K562 (cell line): ENCODE measurements around the gene GLTP. TPM values are rescaled to one million over a fixed set of nuclear protein-coding genes. Genes with fewer than 3 reads are reported as not detected.

Experiments
- CXXC5 ChIP-seq: fragments of 250-450 bp; sonication (Bioruptor Pico); IDR thresholded peaks from 2 replicates; pipeline ENCODE4 v1.8.0; 2022; ENCODE audit warnings: inconsistent platforms, mild to moderate bottlenecking, moderate library complexity
- ESRRA ChIP-seq: fragments of 450-650 bp; IDR thresholded peaks from 2 replicates; pipeline ENCODE4 v1.6.1; 2014; ENCODE audit warnings: low read depth, mild to moderate bottlenecking, moderate library complexity, borderline replicate concordance
- GABPB1 ChIP-seq: sonication (generic); formaldehyde crosslinking; IDR thresholded peaks from 2 replicates; pipeline ENCODE4 v1.8.0; 2022; ENCODE audit warnings: mild to moderate bottlenecking, missing genetic modification reagents
- HDAC3 ChIP-seq: fragments of 450-650 bp; IDR thresholded peaks from 2 replicates; pipeline ENCODE4 v1.6.1; 2018; ENCODE audit warnings: borderline replicate concordance, mild to moderate bottlenecking, moderate library complexity; ENCODE audit not compliant: partially characterized antibody
- NCOA1 ChIP-seq: fragments of 450-650 bp; IDR thresholded peaks from 2 replicates; pipeline ENCODE4 v1.6.1; 2016; ENCODE audit warnings: low read depth
- POLR2AphosphoS2 ChIP-seq: IDR thresholded peaks from 2 replicates; pipeline ENCODE4 v1.6.1; 2012; ENCODE audit warnings: low read length, improper control_type of control experiment
- POU5F1 ChIP-seq: fragments of 150-350 bp; IDR thresholded peaks from 2 replicates; pipeline ENCODE4 v1.6.1; 2014; ENCODE audit warnings: borderline replicate concordance, low read length, low read depth, mild to moderate bottlenecking; ENCODE audit not compliant: partially characterized antibody
- RBBP5 ChIP-seq: fragments of 200-600 bp; sonication (generic); IDR thresholded peaks from 2 replicates; pipeline ENCODE4 v1.6.1; 2012; ENCODE audit warnings: borderline replicate concordance, mild to moderate bottlenecking, low read length, control low read depth, inconsistent platforms; ENCODE audit not compliant: insufficient read depth, poor library complexity, severe bottlenecking
- SOX6 ChIP-seq: fragments of 450-650 bp; IDR thresholded peaks from 2 replicates; pipeline ENCODE4 v1.6.1; 2014; ENCODE audit warnings: mild to moderate bottlenecking
- TCF3 ChIP-seq: sonication (generic); formaldehyde crosslinking; IDR thresholded peaks from 2 replicates; pipeline ENCODE4 v1.4.0; 2020; ENCODE audit warnings: mild to moderate bottlenecking, missing genetic modification reagents
- TCFL5 ChIP-seq: fragments of 250-450 bp; sonication (Bioruptor Pico); conservative IDR thresholded peaks from 2 replicates; pipeline ENCODE4 v1.6.1; 2021; ENCODE audit warnings: mild to moderate bottlenecking, moderate library complexity, matching md5 sums
- TRIM28 ChIP-seq: fragments of 450-650 bp; IDR thresholded peaks from 2 replicates; pipeline ENCODE4 v1.6.1; 2017
- polyA plus RNA-seq, 8 experiments: library from polyadenylated mRNA; depleted of rRNA in 4 of 8; stranded (reverse) in 5 of 8; unstranded in 3 of 8; fragments of >200 nt; fragmentation: Nextera tagmentation in 2 of 8; fragmentation: Illumina TruSeq in 1 of 8; extraction: Ambion mirVana in 2 of 8; extraction: Trizol in 1 of 8; gene quantifications; 2 replicates each; pipeline versions ENCODE4 v1.2.1 to v1.2.3, GENCODE V29; 2011 to 2014; ENCODE audit warnings: inconsistent platforms in 1 of 8, missing spikeins in 1 of 8
- total RNA-seq, 7 experiments: library from RNA; depleted of rRNA in 6 of 7; stranded (reverse); fragments of >200 nt in 6 of 7; fragmentation: Illumina TruSeq in 2 of 7; extraction: Trizol in 2 of 7; gene quantifications; 2 replicates each; pipeline versions ENCODE4 v1.2.1 to v1.2.3, GENCODE V29; 2011 to 2021; ENCODE audit warnings: low replicate concordance in 1 of 7
- TF ChIP-seq, protein P1 (sequence below): fragments of 250-450 bp; sonication (Bioruptor Pico); IDR thresholded peaks from 2 replicates; pipeline ENCODE4 v1.4.0; 2020; ENCODE audit warnings: mild to moderate bottlenecking, moderate library complexity, borderline replicate concordance
- TF ChIP-seq, protein P2 (sequence below), 2 experiments: fragments of 450-650 bp in 1 of 2; sonication (generic) in 1 of 2; formaldehyde crosslinking in 1 of 2; IDR thresholded peaks; 2 replicates each; pipeline versions ENCODE4 v1.7.1 to v1.9.0; 2016 to 2022; ENCODE audit warnings: inconsistent platforms in 1 of 2, mild to moderate bottlenecking in 1 of 2, missing genetic modification reagents in 1 of 2

Gene GLTP
- total and polyA plus RNA-seq, 9 of the 15 experiments (the other 6 are each of a cell fraction or from before 2014, with no cell fraction given), result 4.4 to 8.3 (median 6.1) TPM

- TF ChIP-seq POU5F1 (no peak), ESRRA (no peak; the same call in 1 of the 2 replicates), SOX6 (no peak), RBBP5 (peak; percentile 45), POLR2AphosphoS2 (no peak), CXXC5 (CRISPR knock-in tag) (peak; percentile 97), HDAC3 (no peak), TCFL5 (CRISPR knock-in tag) (no peak), TRIM28 (no peak), NCOA1 (no peak), TCF3 (no peak), GABPB1 (CRISPR knock-in tag) (no peak)
- TF ChIP-seq, protein P1, sequence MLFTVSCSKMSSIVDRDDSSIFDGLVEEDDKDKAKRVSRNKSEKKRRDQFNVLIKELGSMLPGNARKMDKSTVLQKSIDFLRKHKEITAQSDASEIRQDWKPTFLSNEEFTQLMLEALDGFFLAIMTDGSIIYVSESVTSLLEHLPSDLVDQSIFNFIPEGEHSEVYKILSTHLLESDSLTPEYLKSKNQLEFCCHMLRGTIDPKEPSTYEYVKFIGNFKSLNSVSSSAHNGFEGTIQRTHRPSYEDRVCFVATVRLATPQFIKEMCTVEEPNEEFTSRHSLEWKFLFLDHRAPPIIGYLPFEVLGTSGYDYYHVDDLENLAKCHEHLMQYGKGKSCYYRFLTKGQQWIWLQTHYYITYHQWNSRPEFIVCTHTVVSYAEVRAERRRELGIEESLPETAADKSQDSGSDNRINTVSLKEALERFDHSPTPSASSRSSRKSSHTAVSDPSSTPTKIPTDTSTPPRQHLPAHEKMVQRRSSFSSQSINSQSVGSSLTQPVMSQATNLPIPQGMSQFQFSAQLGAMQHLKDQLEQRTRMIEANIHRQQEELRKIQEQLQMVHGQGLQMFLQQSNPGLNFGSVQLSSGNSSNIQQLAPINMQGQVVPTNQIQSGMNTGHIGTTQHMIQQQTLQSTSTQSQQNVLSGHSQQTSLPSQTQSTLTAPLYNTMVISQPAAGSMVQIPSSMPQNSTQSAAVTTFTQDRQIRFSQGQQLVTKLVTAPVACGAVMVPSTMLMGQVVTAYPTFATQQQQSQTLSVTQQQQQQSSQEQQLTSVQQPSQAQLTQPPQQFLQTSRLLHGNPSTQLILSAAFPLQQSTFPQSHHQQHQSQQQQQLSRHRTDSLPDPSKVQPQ, result no peak
- TF ChIP-seq, protein P2, sequence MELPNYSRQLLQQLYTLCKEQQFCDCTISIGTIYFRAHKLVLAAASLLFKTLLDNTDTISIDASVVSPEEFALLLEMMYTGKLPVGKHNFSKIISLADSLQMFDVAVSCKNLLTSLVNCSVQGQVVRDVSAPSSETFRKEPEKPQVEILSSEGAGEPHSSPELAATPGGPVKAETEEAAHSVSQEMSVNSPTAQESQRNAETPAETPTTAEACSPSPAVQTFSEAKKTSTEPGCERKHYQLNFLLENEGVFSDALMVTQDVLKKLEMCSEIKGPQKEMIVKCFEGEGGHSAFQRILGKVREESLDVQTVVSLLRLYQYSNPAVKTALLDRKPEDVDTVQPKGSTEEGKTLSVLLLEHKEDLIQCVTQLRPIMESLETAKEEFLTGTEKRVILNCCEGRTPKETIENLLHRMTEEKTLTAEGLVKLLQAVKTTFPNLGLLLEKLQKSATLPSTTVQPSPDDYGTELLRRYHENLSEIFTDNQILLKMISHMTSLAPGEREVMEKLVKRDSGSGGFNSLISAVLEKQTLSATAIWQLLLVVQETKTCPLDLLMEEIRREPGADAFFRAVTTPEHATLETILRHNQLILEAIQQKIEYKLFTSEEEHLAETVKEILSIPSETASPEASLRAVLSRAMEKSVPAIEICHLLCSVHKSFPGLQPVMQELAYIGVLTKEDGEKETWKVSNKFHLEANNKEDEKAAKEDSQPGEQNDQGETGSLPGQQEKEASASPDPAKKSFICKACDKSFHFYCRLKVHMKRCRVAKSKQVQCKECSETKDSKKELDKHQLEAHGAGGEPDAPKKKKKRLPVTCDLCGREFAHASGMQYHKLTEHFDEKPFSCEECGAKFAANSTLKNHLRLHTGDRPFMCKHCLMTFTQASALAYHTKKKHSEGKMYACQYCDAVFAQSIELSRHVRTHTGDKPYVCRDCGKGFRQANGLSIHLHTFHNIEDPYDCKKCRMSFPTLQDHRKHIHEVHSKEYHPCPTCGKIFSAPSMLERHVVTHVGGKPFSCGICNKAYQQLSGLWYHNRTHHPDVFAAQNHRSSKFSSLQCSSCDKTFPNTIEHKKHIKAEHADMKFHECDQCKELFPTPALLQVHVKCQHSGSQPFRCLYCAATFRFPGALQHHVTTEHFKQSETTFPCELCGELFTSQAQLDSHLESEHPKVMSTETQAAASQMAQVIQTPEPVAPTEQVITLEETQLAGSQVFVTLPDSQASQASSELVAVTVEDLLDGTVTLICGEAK (IDR thresholded peaks at IDR 0.05), result peak; percentile 71
- TF ChIP-seq, protein P2 (CRISPR knock-in tag; IDR thresholded peaks at IDR 0.05), result peak; percentile 20; the same call in 1 of the 2 replicates
These were observed at the start of gene GLTP (continued) for GRCh38 chr12:109880043-109880931.
